SK-N-SH treated with all-trans-retinoic acid at 6 μM for 48 hours (cell line): ENCODE data around the gene DDX31.

Experiments
- CSDC2 ChIP-seq: fragments of 250-450 bp; sonication (Bioruptor Pico); IDR thresholded peaks from 2 replicates; pipeline ENCODE4 v1.5.0; 2020; ENCODE audit warnings: mild to moderate bottlenecking, moderate library complexity
- TF ChIP-seq, protein P1 (sequence below): fragments of 250-450 bp; sonication (Bioruptor Pico); IDR thresholded peaks from 2 replicates; pipeline ENCODE4 v1.5.0; 2020; ENCODE audit warnings: mild to moderate bottlenecking, moderate library complexity

DNA sequence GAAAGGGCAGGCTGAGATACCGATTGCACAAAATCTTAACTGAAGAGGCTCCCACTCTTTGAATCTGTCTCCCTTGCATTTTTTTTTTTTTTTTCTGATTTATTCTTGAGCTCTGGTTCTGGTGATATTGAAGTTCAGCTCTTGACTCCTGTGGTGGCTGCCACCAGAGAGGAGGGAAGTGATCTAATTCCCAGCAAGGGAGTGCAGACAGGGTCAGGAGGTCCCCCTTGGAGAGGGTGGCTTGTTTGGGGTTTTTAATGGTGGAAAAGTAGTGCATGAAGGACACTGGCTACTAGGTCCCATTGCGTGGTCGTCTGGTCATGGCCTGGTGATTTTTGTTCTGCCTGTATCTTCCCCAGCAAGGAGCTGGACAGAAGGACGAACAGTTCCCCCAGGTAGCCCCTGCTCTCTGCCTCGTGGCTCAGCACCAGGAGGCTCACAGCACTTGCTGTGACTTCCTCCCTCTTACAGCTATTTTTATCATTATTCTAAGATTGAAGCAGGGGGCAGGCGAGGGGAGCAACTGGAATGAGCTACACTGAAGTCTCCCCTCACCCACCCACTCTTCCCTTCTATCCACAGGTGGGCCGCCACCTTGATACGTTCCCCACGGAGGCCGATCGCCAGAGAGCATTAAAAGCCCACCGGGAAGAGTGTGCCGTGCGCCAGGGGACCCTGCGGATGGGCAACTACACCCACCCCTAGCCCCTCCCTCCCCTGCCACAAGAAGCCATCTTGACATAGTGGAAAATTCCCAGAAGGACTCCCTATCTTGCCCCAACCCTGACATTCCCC is 97.8 kb downstream of the DDX31 start:
- TF ChIP-seq, protein P1, sequence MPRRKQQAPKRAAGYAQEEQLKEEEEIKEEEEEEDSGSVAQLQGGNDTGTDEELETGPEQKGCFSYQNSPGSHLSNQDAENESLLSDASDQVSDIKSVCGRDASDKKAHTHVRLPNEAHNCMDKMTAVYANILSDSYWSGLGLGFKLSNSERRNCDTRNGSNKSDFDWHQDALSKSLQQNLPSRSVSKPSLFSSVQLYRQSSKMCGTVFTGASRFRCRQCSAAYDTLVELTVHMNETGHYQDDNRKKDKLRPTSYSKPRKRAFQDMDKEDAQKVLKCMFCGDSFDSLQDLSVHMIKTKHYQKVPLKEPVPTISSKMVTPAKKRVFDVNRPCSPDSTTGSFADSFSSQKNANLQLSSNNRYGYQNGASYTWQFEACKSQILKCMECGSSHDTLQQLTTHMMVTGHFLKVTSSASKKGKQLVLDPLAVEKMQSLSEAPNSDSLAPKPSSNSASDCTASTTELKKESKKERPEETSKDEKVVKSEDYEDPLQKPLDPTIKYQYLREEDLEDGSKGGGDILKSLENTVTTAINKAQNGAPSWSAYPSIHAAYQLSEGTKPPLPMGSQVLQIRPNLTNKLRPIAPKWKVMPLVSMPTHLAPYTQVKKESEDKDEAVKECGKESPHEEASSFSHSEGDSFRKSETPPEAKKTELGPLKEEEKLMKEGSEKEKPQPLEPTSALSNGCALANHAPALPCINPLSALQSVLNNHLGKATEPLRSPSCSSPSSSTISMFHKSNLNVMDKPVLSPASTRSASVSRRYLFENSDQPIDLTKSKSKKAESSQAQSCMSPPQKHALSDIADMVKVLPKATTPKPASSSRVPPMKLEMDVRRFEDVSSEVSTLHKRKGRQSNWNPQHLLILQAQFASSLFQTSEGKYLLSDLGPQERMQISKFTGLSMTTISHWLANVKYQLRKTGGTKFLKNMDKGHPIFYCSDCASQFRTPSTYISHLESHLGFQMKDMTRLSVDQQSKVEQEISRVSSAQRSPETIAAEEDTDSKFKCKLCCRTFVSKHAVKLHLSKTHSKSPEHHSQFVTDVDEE (CRISPR knock-in tag), result no peak
- TF ChIP-seq CSDC2 (CRISPR knock-in tag), result no peak
